ENCODE data around the gene INPP4A. TPM values are rescaled to one million over a fixed set of nuclear protein-coding genes. Genes with fewer than 3 reads are reported as not detected.

INPP4A gene
- total RNA-seq, 1 donor from 2014 or later: 32.4 TPM

DNA sequence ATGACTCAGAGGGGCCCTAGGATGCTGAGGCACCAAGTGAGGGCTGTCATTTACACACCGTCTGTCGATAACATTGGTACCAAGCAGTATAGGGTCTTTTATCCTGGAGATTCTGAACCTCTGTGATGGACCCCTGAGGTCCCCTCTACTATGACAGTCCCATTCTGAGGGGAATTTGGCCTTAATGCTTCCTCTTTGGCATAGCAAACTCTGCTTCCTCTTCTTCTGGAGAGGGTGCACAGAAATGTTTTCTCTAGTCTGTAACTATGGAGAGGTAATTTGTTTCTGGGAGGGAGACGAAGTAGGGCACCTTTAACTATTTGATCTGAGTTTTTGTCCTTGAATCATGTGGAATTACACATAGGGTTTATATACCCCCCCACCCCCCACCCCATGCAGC lies 44.8 kb downstream of the INPP4A start:
- no peaks in the 10 kb centered on the region for H3K36me3 Mint-ChIP-seq (ENCODE audit: low read depth)
- no peak overlapping the region for H3K4me3 Mint-ChIP-seq
- H3K27ac Mint-ChIP-seq (ENCODE audit: unreplicated experiment): no peak overlapping the region
- no peak for DNase-seq (ENCODE audit: low read depth, low spot score)
- H3K9me3 Mint-ChIP-seq: no peaks in the 10 kb centered on the region
- H3K4me1 Mint-ChIP-seq: peaks cover 17% of the 10 kb centered on the region
- no peaks in the 10 kb centered on the region for H3K27me3 Mint-ChIP-seq (ENCODE audit: low read depth)
- TF ChIP-seq, protein P1, sequence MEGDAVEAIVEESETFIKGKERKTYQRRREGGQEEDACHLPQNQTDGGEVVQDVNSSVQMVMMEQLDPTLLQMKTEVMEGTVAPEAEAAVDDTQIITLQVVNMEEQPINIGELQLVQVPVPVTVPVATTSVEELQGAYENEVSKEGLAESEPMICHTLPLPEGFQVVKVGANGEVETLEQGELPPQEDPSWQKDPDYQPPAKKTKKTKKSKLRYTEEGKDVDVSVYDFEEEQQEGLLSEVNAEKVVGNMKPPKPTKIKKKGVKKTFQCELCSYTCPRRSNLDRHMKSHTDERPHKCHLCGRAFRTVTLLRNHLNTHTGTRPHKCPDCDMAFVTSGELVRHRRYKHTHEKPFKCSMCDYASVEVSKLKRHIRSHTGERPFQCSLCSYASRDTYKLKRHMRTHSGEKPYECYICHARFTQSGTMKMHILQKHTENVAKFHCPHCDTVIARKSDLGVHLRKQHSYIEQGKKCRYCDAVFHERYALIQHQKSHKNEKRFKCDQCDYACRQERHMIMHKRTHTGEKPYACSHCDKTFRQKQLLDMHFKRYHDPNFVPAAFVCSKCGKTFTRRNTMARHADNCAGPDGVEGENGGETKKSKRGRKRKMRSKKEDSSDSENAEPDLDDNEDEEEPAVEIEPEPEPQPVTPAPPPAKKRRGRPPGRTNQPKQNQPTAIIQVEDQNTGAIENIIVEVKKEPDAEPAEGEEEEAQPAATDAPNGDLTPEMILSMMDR (conservative IDR thresholded peaks at IDR 0.05): no peak

DNA sequence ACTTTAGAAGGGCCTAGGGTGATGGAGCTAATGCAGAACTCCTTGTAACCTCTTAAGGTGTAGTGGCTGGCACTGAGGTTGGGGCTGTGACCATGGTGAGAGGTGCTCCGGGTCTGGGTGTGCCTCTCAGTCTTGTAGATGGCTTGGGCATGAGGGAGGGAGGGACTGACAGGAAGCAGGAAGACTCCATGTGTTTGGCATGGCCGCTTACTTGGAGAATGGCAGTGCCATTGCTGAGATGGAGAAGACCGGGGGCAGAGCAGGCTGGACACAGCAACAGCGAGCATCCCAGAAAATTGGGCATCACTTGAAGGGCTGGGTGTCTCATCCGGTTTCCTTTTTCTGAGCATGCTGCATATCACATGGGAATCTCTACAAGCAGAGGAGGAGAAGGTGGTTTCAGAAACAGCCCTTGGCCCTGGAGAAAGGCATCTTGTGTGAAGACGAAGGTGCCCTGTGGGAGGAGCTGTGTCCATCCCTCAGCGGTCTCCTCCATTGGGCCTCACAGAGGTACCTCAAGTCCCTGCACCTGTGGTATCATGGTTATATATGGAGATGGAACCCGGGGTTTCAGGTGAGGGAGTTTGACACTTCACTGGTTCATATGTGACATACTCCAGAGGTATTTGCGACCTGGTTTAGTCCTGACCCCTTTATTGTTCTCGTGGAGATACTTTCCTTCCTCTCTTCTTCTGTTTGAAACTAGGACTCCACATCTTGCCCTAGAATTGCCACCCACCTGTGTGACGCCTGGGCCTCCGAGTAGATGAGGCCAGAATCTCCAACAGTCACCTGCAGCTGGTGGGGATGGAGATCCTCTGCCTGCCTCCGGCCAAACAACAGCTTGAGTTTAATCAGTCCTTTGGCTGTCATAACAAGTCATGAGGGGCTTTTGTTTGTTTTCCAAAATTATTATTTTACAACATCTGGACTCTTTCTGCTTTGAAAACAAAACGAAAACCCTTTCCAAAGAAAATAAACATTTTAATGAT lies 45.6 kb downstream of the INPP4A start:
- Mint-ChIP-seq H3K36me3 (ENCODE audit: low read depth) (no peaks in the 10 kb centered on the region), H3K27ac (ENCODE audit: unreplicated experiment) (no peak overlapping the region), H3K4me1 (peaks cover 17% of the 10 kb centered on the region), H3K4me3 (no peak overlapping the region), H3K9me3 (peaks cover under 1% of the 10 kb centered on the region), H3K27me3 (ENCODE audit: low read depth) (no peaks in the 10 kb centered on the region)
- DNase-seq (ENCODE audit: low read depth, low spot score): no peak
- TF ChIP-seq, protein P1 (conservative IDR thresholded peaks at IDR 0.05): no peak

DNA sequence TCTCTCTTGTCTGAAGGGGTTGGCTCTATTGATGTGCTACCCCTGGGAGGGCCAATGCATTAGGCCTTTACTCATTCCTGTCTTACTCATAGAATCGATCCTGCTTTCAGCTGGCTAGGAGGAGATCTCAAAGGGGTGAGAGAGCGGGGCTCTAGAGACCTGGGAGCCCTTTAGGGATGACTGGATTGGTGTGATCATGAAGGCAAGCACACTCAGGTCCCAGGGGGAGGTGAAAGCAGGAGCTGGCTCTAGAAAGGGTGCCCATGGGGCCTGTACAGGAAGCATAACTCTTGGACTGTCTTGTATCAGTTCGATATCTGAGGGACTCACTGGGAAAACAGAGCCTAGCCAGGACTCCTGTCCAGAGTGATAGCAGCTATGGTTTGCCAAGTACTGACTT lies 47.8 kb downstream of the INPP4A start:
- Mint-ChIP-seq H3K9me3 (peaks cover 9% of the 10 kb centered on the region), H3K36me3 (ENCODE audit: low read depth) (peaks cover 10% of the 10 kb centered on the region), H3K4me3 (no peak overlapping the region), H3K27ac (ENCODE audit: unreplicated experiment) (no peak overlapping the region), H3K4me1 (peaks cover 10% of the 10 kb centered on the region), H3K27me3 (ENCODE audit: low read depth) (no peaks in the 10 kb centered on the region)
- TF ChIP-seq, protein P1 (conservative IDR thresholded peaks at IDR 0.05): no peak
- no peak for DNase-seq (ENCODE audit: low read depth, low spot score)

DNA sequence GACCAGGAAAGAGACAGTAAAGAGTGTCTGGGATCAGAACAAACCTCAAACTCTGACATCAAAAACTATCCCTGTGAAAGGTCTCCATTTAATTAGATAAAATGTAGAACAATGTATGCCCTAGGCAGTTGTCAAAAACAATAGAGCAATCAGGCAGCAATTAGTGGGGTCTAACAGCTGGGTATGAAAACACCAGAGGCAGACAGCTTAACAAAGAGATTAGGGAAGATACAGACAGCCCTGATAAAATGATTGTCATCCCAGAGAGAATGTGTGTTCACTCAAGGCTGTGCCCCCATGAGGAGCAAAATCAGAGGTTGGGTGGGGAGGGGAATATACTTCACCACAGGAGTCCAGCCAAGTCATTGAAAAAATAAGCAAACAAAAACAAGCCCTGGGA lies 50.0 kb downstream of the INPP4A start:
- DNase-seq (ENCODE audit: low read depth, low spot score): no peak
- TF ChIP-seq, protein P1 (conservative IDR thresholded peaks at IDR 0.05): no peak
- Mint-ChIP-seq H3K4me1 (no peaks in the 10 kb centered on the region), H3K27ac (ENCODE audit: unreplicated experiment) (no peak overlapping the region), H3K36me3 (ENCODE audit: low read depth) (peaks cover 24% of the 10 kb centered on the region), H3K9me3 (peaks cover 11% of the 10 kb centered on the region), H3K27me3 (ENCODE audit: low read depth) (no peaks in the 10 kb centered on the region), H3K4me3 (no peak overlapping the region)

DNA sequence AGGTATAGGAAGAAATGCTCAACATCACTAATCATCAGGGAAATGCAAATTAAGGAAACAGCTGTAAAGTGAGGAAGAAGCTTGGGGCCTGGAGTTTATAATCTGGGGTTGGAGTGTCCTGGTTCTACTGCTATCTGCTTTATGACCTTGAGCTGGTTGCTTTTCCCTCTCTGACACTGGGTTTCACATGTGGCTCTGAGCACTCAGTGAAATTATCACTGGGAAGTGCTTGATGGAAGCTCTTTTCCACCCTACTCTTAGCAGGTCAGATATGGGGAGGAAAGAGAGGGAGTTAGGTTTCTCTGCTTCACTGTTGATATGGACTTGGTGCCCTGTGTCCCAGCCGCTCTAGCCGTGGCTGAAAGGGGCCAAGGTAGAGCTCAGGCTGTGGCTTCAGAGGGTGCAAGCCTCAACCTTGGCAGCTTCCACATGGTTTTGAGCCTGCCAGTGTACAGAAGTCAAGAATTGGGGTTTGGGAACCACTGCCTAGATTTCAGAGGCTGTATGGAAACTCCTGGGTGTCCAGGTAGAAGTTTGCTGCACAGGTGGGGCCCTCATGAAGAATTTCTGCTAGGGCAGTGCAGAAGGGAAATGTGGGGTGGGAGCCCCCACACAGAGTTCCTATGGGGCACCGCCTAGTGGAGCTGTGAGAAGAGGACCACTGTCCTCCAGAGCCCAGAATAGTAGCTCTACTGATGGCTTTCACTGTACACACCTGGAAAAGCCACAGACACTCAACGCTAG lies 52.3 kb downstream of the INPP4A start:
- peaks cover 28% of the 10 kb centered on the region for H3K36me3 Mint-ChIP-seq (ENCODE audit: low read depth)
- H3K9me3 Mint-ChIP-seq: peaks cover 11% of the 10 kb centered on the region
- TF ChIP-seq, protein P1 (conservative IDR thresholded peaks at IDR 0.05): no peak
- H3K27ac Mint-ChIP-seq (ENCODE audit: unreplicated experiment): no peak overlapping the region
- H3K4me3 Mint-ChIP-seq: no peak overlapping the region
- H3K4me1 Mint-ChIP-seq: peaks cover 10% of the 10 kb centered on the region
- H3K27me3 Mint-ChIP-seq (ENCODE audit: low read depth): no peaks in the 10 kb centered on the region
- DNase-seq (ENCODE audit: low read depth, low spot score): no peak

All from neural crest cell (in vitro differentiated cells).